Smooth muscle cell (in vitro differentiated cells): Measurements from ENCODE around the gene ASIC5. TPM values are rescaled to one million over a fixed set of nuclear protein-coding genes. Genes with fewer than 3 reads are reported as not detected.

Source experiments
- DNase-seq: peaks from one replicate; lab custom pipeline; 2025; ENCODE audit not compliant: unreplicated experiment; lab: John Stamatoyannopoulos, UW
- H2AFZ ChIP-seq: fragments of 200-600 bp; sonication (generic); 2 replicates; pipeline ENCODE4 v1.6.0; 2016; ENCODE audit warnings: antibody characterized with exemption, low read depth, mild to moderate bottlenecking
- H3F3A ChIP-seq: fragments of 200-600 bp; sonication (generic); 2 replicates; pipeline ENCODE4 v1.6.0; 2017; ENCODE audit warnings: antibody characterized with exemption, low read depth
- H3K27ac ChIP-seq: fragments of 200-600 bp; sonication (generic); 2 replicates; pipeline ENCODE4 v1.5.1; 2016; ENCODE audit warnings: low read depth, mild to moderate bottlenecking
- H3K27me3 ChIP-seq: fragments of 200-600 bp; sonication (generic); 2 replicates; pipeline ENCODE4 v1.6.1; 2016; ENCODE audit warnings: low read depth, mild to moderate bottlenecking
- H3K36me3 ChIP-seq: fragments of 200-600 bp; sonication (generic); 2 replicates; pipeline ENCODE4 v1.5.1; 2016; ENCODE audit warnings: low read depth
- H3K4me1 ChIP-seq: fragments of 200-600 bp; sonication (generic); 2 replicates; pipeline ENCODE4 v1.5.1; 2016; ENCODE audit warnings: low read depth
- H3K4me2 ChIP-seq: fragments of 200-600 bp; sonication (generic); 2 replicates; pipeline ENCODE4 v1.6.0; 2016; ENCODE audit warnings: mild to moderate bottlenecking
- H3K4me3 ChIP-seq: fragments of 200-600 bp; sonication (generic); 2 replicates; pipeline ENCODE4 v1.5.1; 2016; ENCODE audit warnings: mild to moderate bottlenecking
- H3K79me2 ChIP-seq: fragments of 200-600 bp; sonication (generic); 2 replicates; pipeline ENCODE4 v1.6.0; 2016; ENCODE audit warnings: low read depth, mild to moderate bottlenecking
- H3K9ac ChIP-seq: fragments of 200-600 bp; sonication (generic); 2 replicates; pipeline ENCODE4 v1.6.0; 2016; ENCODE audit warnings: low read depth
- H3K9me3 ChIP-seq: fragments of 200-600 bp; sonication (generic); replicated peaks from 2 replicates; pipeline ENCODE4 v1.5.1; 2016; ENCODE audit warnings: low read depth
- H4K20me1 ChIP-seq: fragments of 200-600 bp; sonication (generic); 2 replicates; pipeline ENCODE4 v1.6.0; 2016; ENCODE audit warnings: low read depth
- CTCF ChIP-seq: fragments of 200-600 bp; sonication (generic); IDR thresholded peaks from 2 replicates; pipeline ENCODE4 v1.5.1; 2017; ENCODE audit warnings: borderline replicate concordance, mild to moderate bottlenecking, antibody characterized with exemption; ENCODE audit not compliant: insufficient read depth, poor library complexity, severe bottlenecking
- WGBS: methylation state at CpG from one replicate; pipeline ENCODE4 v1.1.7; 2016; ENCODE audit warnings: low lambda C conversion rate; 5-methylcytosine and 5-hydroxymethylcytosine counted together
- polyA plus RNA-seq: library from polyadenylated mRNA; unstranded; fragments of >200 nt; fragmentation: Nextera tagmentation; extraction: Ambion mirVana; gene quantifications from 2 replicates; pipeline ENCODE4 v1.2.1, GENCODE V29; 2016
- total RNA-seq: library from RNA; depleted of rRNA; stranded (reverse); fragments of >200 nt; gene quantifications from 2 replicates; pipeline ENCODE4 v1.2.3, GENCODE V29; 2014

The ASIC5 gene
- total and polyA plus RNA-seq, 2 experiments from 2014 or later: not detected

GRCh38 chr4:155878611-155879010 lies 12.5 kb upstream of the ASIC5 start:
- WGBS: 62% methylated on average over 2 of the region's 2 CpGs
- H3K27me3 ChIP-seq: no peaks in the 10 kb centered on the region

DNA sequence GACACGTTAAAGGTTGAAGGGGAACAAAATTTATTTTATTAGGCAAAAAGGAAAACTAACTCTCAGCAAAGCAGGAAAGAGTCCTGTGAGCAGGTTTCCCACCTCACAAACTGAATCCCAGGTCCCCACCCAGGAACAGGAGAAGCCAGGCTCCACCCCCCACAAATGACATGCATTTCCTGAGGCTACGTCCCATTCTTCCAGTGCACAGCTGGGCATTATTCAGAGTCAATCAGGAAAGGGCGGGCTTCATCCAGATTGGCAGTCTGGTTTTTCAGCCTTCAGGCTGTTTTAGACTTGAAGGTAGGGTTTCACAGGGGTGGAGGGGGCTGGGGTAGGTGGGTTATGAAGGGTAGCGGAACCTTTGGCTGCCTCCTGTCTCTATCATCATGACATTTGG lies 11.9 kb upstream of the ASIC5 start:
- 98% methylated on average over 4 of the region's 4 CpGs for WGBS
- no peak overlapping the region for H3K4me3 ChIP-seq
- H3K27ac ChIP-seq: no peak overlapping the region
- peaks cover 8% of the 10 kb centered on the region for H3K9me3 ChIP-seq
- H4K20me1 ChIP-seq: no peaks in the 10 kb centered on the region
- no peak overlapping the region for H3K4me2 ChIP-seq
- H2AFZ ChIP-seq: no peak overlapping the region
- H3K79me2 ChIP-seq: no peaks in the 10 kb centered on the region
- H3K9ac ChIP-seq: no peak overlapping the region
- no peaks in the 10 kb centered on the region for H3K36me3 ChIP-seq
- H3F3A ChIP-seq: no peaks in the 10 kb centered on the region
- H3K4me1 ChIP-seq: no peaks in the 10 kb centered on the region
- no peak for TF ChIP-seq CTCF
- DNase-seq: no peak
- H3K27me3 ChIP-seq: no peaks in the 10 kb centered on the region

More at GRCh38 chr4:155878611-155879010, 12.5 kb upstream of the ASIC5 start:
- Histone ChIP-seq H3K79me2 (no peaks in the 10 kb centered on the region), H3K4me3 (no peak overlapping the region), H4K20me1 (no peaks in the 10 kb centered on the region), H3K9me3 (peaks cover 8% of the 10 kb centered on the region), H3F3A (no peaks in the 10 kb centered on the region), H3K36me3 (no peaks in the 10 kb centered on the region), H3K9ac (no peak overlapping the region), H3K4me2 (no peak overlapping the region), H3K27ac (no peak overlapping the region), H3K4me1 (no peaks in the 10 kb centered on the region), H2AFZ (no peak overlapping the region)
- no peak for DNase-seq
- no peak for TF ChIP-seq CTCF

GRCh38 chr4:155875878-155876277 lies 9.8 kb upstream of the ASIC5 start:
- peaks cover 8% of the 10 kb centered on the region for H3K9me3 ChIP-seq
- no peaks in the 10 kb centered on the region for H3K27me3 ChIP-seq
- H3K27ac ChIP-seq: no peak overlapping the region
- no peak for DNase-seq
- no peaks in the 10 kb centered on the region for H4K20me1 ChIP-seq
- no peaks in the 10 kb centered on the region for H3K79me2 ChIP-seq
- WGBS: 90% methylated on average over 1 of the region's 1 CpG
- H3K36me3 ChIP-seq: no peaks in the 10 kb centered on the region
- no peak overlapping the region for H3K4me3 ChIP-seq
- H3K4me1 ChIP-seq: no peaks in the 10 kb centered on the region
- H3F3A ChIP-seq: no peaks in the 10 kb centered on the region
- no peak overlapping the region for H3K4me2 ChIP-seq
- H3K9ac ChIP-seq: no peak overlapping the region
- no peak for TF ChIP-seq CTCF
- no peak overlapping the region for H2AFZ ChIP-seq

- H3K79me2 ChIP-seq: no peaks in the 10 kb centered on the region
- H3K9me3 ChIP-seq: no peaks in the 10 kb centered on the region
- no peak for DNase-seq
- H3K9ac ChIP-seq: no peak overlapping the region
- H3K4me3 ChIP-seq: no peak overlapping the region
- H3K27me3 ChIP-seq: no peaks in the 10 kb centered on the region
- H3K4me2 ChIP-seq: peak overlapping the region; percentile 81
- no peaks in the 10 kb centered on the region for H3K36me3 ChIP-seq
- WGBS: 80% methylated on average over 2 of the region's 2 CpGs
- H3K27ac ChIP-seq: no peak overlapping the region
- no peak overlapping the region for H2AFZ ChIP-seq
- peaks cover 27% of the 10 kb centered on the region for H3K4me1 ChIP-seq
- no peaks in the 10 kb centered on the region for H4K20me1 ChIP-seq
- H3F3A ChIP-seq: peaks cover 5% of the 10 kb centered on the region
- TF ChIP-seq CTCF: no peak
These were observed 10.2 kb downstream of the ASIC5 start for GRCh38 chr4:155855897-155856296.
